SHP77 (cell line): ENCODE measurements around the gene MED26.
"Not testable (repeated sequence)": the region's sequence is repeated elsewhere in the genome, so short reads cannot be mapped to it uniquely, and the experiment has no call there.

Source experiments
- DNase-seq, 2 experiments: peaks; one replicate each; lab custom pipeline; 2025; lab: John Stamatoyannopoulos, UW

The MED26 gene

DNA sequence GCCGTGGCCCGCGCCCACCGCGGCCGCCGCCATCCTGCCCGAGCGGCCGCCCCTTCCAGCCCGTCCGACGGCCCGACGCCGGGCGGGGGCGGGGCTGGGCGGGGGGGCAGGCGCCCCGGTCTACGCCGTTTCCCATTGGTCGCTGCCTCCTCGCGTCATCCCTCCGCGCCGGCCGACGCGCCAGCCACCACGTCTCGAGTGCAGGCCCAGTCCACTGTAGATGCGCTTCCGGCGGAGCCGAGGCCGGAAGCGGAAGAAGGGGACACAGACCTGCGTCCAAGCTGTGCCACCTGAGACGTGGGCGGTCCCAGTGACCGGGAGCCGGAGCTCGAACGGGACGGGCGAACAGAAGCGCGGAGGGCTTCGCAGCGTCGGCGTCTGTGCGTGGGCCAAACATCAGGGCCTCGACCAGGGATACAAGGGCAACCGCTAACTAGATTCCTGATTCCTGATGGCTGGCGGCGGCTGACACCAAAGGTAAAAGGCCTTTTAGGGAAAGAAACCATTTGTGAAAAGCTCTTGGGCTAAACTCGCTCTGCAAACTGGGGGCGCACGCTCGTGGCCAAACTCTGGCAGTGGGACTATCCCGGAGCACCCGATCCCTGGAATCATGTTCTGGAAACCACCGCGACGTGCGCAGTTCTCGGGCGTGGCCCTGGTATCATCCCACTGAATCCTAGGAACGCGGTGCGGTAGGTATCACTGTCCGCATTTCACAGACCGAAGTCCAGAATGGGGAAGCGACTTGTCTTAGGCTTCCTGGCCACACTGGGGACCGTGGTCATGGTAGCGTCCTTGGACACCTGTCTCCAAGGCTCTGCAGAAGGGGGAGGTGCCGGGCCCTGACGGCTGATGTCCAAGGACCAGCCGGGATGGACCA is 55.4 kb downstream of the MED26 start, which contains the start of gene SLC35E1:
SLC35E1 (minus strand) TSS at position 84 of the 880 bp plus-strand sequence; CDS start at position 33, 51 bp downstream.
- peak; percentile 97 to 98 for DNase-seq

DNA sequence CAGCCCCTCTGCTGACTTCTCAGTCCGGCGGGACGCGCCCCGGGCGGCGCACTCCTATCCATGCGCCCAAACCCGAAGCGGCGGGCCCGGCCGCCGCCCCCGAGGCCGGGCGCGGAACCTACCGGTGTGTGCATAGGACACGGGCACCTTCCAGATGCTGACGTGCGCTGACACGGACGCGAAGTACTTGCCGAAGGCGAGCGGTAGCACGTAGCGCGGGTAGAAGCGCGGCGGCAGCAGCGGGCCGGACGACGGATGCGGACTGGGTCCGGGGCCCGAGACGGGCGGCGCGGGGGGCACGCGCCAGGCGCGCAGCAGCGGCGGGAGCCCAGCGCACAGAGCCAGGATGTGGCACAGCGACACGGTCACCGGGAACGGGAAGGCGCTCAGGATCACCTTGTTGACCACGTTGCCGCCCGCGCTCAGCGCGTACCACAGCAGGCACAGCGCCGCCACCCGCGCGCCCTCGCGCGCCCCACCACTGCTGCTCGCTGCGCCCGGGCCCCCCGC is 56.1 kb downstream of the MED26 start:
- peak in 1 of 2 experiments; percentile 59 for DNase-seq

DNA sequence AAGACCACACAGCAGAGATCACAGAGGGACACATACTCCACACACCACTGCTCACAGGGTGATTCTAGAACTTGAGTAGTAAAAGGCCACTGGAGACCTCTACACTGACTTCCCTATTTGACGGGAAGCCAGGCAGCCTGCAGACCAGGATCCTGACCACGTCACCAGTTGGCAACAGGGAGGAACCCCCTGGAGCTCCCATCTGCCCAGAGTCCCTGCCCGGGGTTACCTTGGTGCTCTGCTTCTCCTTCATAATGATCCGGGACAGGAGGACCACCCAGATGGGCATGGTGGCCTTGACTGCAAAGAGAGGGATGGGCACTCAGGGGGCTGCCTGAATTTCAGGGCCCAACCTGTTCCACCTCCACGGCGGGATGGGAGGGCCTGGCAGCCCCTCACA is 56.7 kb downstream of the MED26 start:
- peak in 1 of 2 experiments; percentile 9 for DNase-seq

DNA sequence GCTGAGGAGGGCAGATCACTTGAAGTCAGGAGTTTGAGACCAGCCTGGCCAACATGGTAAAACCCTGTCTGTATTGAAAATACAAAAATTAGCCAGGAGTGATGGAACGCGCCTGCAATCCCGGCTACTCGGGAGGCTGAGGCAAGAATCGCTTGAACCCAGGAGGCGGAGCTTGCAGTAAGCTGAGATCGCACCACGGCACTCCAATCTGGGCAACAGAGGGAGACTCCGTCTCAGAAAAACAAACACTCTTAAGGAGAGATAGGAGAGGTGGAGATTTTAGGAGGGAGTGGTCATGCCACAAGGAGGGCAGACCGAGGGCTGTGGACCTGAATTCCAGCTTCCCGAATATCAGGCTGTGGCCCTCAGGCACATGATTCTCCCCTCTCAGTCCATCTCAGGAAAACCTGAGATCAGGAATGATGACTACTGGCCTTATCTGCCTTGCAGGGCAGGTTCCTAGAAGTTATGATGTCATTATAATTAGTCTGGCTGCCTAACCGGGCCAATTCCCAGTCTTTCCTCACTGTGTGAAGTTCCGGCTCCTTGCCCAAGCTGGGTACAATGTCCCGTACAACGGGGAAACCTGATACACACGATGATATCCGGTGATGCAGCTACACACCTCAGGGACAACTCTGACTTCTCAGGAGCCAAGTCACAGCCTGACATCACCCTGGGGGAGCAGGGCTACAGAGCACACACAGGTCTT is 58.2 kb downstream of the MED26 start:
- no peak for DNase-seq

DNA sequence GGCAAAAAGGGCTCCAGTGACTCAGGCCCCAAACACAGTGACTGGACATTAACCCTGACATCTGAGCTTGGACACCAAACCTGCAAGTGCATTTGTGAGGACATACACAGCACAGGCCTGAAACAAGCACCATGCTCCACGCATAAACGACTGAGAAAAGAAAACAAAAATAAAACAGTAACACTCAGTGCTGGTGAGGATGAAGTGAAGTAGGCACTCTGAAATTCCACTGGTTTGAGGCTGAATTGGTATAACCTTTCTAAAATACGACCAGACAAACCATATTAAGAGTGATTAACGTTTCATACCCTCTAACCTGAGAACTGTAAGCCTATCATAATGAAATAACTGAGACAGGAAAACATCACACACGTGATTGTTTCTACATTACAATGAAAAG is 61.3 kb downstream of the MED26 start:
- DNase-seq, result no peak

DNA sequence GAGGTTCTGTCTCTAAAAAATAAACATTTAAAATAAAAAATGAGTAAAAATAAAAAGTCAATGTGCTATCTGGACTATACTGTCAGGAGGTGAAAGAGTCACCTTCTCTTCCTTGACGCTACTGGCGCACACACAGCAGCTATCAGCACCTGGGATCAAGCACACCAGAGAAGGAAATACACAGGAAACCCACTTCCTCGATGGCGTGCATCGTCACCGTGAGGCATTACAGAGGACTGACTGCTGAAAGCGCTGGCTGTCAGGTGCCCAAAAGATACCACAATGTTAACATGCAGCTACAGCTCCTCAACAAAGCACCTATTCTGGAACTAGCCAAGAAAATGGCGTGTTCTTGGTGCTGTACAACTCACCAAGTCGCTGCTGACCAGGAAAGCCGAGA is 61.8 kb downstream of the MED26 start:
- no peak for DNase-seq

DNA sequence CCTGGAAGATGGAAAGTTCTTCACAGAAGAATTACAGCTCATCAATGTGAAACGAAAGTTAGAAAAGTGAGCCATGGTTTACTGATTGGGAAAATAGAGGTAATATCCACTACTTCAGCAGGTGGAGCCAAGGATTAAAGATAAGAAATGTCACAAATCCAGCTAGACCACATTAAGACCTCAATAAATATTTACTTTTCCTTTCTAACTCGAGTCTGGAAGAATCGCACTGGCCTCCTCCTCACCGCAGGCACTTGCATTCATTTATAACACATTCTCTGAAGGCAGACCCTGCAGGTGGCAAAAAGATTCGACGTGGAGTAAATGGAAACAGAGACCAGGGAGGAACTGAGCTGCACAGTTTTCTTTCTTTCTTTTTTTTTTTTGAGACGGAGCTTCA is 63.2 kb downstream of the MED26 start:
- DNase-seq, result no peak

DNA sequence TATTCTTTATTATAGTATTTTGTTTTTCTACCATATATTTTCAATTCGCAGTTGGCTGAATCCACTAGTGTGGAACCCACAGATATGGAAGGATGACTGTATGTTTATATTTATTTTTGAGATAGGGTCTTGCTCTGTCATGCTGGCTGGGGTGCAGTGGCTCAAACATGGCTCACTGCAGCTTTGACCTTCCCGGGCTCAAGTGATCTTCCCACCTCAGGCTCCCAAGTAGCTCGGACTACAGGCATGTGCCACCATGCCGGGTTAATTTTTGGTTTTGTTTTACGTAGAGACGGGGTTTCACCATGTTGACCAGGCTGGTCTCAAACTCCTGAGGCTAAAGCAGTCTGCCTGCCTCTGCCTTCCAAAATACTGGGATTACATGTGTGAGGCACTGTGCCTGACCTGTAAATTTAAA is 65.4 kb downstream of the MED26 start:
- no peak for DNase-seq

DNA sequence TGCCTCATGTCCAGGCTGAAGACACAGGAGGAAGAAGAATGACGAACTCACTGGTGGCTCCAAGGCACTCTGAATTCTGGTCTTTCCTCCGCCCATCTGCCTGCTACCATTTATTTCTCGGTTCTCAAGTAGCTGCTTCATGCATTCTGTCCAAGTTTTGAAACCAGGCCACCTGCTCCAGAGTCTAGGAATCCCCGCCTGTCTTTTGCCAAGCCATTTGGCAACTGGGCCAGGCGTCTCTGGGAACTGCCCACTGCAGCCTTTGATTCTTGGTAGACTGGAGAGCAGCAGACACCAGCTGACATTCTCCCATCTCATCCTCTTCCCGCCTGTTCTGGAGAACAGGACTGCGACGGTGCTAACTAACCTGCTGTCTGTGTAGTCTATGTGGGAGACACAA is 66.6 kb downstream of the MED26 start:
- DNase-seq, result no peak

DNA sequence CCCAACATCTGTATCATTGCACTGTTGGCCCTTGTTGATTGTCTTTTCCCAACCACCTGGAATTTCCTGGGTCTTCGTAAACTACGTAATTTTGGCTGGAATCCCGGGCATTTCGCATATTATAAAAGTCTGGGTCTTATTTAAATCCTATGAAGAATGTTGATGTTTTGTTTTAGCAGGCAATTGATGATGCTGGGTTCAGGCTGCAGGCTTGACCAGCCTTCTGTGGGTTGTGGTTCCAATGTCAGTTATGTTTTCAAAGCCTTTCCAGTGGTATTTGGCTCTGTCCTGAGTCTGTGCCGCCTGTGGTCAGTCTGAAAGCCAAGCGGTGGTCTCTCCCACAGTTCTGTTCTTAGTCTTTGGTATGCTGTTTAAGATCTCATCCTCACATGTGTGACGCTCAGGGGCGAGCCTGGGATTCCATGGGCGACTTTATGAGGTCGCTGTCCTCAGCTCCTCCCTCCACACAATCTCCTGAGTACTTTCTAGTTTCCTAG is 68.2 kb downstream of the MED26 start:
- no peak for DNase-seq

DNA sequence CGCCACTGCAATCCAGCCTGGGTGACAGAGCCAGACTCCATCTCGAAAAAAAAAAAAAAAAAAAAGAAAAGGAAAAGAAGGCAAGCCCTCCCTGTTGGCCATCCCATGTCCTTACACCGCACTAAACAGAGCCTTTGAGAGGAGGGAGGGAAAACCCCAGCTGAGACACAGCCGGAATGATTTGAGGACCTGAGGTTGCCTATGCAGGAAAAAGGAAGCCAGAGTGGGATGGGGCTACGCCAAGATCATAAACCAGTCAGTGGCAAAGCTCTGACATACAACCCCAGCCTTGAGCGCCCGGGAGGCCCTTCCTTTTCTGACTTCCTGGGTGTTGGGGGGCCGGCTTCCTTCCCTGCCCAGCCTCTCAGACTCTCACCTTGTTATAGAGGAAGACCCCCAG is 73.2 kb downstream of the MED26 start:
- DNase-seq, result no peak

DNA sequence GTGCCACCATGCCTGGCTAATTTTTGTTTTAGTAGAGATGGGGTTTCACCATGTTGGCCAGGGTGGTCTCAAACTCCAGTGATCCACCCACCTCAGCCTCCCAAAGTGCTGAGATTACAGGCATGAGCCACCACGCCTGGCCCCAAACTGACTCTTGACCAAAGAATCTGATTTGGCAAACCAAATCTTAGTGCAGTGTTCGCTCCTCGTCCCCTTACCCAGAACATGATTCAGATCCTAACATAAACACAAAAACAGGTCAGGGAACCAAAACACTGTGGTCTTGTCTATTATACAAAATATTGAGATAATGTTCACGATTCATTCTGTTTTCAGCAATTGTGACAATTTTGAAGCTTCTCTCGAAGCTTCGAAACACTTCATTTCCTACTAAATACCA is 76.1 kb downstream of the MED26 start:
- not testable (repeated sequence) for DNase-seq

DNA sequence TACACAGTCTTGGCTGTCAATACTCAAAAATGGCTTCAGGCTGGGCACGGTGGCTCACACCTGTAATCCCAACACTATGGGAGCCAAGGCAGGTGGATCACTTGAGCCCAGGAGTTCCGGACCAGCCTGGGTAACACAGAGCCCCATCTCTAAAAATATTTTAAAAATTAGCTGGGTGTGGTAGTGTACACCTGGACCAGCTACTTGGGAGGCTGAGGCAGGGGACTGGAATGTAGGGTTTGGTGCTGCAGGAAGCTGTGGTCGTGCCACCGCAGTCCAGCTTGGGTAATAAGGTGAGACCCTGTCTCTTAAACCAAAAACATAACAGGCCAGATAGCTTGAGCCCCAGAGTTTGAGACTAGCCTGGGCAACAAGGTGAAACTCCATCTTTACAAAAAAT is 79.0 kb downstream of the MED26 start:
- no peak for DNase-seq

DNA sequence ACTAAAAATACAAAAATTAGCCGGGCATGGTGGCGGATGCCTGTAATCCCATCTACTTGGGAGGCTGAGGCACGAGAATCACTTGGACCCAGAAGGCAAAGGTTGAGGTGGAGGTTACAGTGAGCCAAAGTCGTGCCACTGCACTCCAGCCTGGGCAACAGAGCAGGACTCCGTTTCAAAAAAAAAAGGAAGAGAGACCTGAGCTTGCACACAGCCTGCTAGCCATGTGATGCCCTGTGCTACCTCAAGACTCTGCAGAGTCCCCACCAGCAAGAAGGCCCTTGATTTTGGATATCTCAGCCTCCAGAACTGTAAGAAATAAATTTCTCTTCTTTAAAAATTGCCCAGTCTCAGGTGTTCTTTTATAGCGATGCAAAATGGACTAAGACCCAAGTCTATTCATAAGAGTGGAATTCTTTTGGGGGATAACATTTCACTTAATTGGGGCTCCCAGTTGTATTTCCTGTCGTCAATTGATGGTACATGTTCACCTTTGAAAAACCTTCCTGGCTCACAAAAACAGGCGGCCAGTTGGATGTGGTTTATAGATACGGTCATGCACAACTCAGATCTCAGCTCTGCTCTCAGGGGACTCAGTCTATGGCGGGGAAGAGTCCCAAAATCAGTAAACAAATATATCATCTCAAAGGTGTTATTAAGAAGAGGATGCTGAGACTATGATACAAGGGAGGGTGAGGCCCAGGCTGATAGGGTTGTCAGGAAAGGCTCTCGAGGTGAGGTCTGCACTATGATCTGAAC is 83.4 kb downstream of the MED26 start:
- no peak for DNase-seq

DNA sequence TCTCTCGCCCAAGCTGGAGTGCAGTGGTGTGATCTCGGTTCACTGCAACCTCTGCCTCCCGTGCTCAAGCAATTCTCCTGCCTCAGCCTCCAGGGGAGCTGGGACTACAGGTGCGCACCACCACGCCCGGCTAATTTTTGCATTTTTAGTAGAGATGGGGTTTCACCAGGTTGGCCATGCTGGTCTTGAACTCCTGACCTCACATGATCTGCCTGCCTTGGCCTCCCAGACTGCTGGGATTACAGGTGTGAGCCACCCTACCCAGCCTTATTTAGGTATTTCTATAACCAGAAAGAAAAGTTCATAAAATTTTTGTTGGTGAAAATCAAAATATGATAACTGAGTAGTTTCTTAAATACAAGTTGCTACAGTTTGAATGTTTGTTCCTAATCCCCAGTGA is 84.3 kb downstream of the MED26 start:
- not testable (repeated sequence) for DNase-seq

DNA sequence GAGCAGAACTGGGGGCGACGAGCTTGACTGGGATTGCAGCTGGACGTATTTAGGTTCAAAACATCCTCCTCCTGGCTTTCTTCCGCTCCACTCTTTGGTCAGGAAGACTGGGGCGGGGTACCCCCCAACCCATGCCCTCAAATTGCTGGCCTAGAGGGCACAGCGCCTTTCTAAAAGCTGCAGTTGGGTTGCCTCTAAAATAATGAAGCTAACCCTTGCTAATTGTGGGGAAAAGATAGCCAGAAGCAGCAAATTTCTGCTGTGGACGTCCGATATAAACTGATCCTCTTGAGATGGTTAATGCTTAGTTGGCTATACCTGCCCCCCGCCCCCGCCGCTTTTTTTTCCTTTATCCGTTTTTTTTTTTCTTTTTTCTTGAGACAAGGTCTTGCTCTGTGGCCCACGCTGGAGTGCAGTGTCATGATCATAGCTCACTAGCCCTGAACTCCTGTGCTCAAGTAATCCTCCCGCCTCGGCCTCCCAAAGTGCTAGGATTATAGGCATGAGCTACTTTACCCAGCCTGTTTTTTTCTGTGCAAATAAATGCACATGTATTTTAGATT is 85.0 kb downstream of the MED26 start:
- DNase-seq, result no peak

DNA sequence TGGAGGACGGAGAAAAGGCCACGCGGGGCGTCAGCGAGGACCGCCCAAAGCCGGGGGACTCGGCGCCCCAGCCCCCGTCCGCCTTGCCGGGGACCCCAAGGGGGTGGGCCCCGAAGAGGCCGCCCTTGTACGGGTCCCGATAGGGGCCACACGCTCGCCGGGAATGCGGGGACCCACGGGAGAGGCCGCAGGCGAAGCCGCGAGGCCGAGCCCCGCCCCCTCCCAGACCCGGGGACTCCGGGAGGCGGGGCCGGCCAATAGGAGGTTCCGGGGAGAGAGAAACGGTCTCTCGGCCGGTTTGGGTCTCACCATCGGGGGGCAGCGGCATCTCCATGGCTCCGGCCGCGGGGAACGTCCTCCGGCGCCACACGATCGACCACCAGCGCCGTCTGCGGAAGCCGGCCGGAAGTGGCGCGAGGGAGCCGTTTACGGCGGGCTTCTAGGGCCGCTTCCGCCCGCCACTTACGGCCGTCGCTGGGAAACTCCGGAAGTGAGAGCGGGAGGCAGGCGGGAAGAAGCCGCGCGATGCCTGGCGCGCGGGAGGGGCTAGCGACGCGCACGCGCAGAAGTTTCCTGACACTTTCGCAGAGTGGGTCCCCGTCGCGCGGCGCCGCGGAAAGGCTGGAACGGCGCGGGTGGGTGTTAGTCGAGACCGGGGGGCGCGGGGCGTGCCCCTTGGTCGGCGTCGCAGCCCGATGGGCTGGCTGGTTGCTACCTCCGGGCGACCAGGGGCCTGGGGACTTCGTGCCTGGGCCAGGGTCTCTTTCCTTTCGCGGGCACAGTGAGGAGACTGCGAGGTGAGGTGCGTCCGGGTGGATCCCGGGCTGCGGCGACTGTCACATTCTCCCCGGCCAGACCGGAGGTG is 85.7 kb downstream of the MED26 start, which contains the start of gene CHERP:
CHERP (minus strand) TSS at position 393 of the 865 bp plus-strand sequence; CDS start at position 334, 59 bp downstream.
- DNase-seq, result peak; percentile 94 to 97

DNA sequence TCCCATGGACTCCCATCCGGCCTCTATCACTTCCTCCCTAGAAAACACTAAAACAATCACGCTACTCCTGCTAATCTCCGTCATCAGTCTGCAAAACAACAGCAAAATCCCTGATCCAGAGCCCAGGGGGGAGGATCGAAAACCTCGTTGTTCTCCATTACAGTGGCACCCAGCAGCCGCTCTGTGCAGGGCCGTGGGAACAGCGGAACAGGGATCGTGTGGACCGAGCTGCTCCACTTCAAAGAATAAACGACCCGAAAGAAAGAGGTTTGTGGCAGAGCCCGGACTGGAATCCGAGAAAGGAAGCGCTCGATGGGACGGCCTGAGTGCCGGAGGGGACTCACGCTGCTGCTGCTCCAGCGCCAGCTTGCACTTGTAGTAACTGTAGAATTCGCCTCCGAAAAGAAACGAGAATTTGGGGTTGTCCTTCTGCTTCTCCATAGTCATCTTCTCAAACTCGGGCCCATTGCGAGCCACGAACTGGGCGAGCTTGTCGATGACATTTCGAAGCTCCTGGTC is 86.4 kb downstream of the MED26 start:
- no peak for DNase-seq

DNA sequence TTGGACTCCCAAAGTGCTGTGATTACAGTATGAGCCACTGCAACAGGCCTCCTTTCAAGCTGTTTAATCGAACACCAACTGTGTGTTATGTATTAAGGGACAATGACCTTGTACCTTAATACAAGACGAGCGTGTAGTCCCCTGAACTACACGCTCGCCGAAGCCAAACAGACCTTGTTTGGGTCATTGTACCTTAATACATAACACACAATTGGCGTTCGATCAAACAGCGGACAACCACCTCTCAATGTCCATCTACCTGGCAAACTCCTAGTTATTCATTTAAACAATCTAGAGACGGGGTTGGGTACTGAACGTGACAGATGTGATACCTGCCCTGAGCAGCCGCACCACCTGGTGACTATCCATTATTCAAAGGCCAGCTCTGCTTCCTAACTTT is 87.1 kb downstream of the MED26 start:
- DNase-seq, result no peak

DNA sequence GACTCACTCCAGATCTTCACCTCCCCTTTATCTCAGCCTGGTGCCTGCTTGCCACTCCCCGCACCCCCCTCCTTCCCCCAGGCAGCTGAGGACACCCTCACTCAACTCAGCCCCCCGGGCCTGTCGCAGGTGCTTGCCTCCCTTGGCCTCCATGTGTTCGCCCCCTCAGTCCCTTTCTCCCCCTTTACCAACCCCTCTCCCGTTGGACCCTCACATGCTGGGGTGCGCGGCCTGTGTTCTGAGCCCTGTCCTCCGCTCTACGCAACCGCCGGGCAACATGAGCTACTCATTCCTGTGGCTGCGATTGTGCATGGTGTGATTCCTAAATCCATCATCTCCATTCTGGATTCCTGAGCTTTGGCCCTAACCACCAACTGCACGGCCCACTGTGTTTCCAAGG is 90.9 kb downstream of the MED26 start:
- no peak for DNase-seq
